PC-3 (cell line): Measurements from ENCODE around the gene FCAMR.

Source experiments
- CTCF ChIP-seq: fragments of 300-600 bp; sonication (generic); conservative IDR thresholded peaks from 2 replicates; pipeline ENCODE4 v1.5.1; 2017; ENCODE audit warnings: antibody characterized with exemption, low read depth, mild to moderate bottlenecking, low read length
- EZH2 ChIP-seq: fragments of 300-600 bp; sonication (generic); IDR thresholded peaks from one replicate; pipeline ENCODE4 v1.6.1; 2017; ENCODE audit warnings: antibody characterized with exemption, mild to moderate bottlenecking, low read length; ENCODE audit not compliant: unreplicated experiment
- EZH2phosphoT487 ChIP-seq: fragments of 300-600 bp; sonication (generic); IDR thresholded peaks from 2 replicates; pipeline ENCODE4 v1.6.1; 2018; ENCODE audit warnings: mild to moderate bottlenecking, antibody characterized with exemption, low read length, borderline replicate concordance

DNA sequence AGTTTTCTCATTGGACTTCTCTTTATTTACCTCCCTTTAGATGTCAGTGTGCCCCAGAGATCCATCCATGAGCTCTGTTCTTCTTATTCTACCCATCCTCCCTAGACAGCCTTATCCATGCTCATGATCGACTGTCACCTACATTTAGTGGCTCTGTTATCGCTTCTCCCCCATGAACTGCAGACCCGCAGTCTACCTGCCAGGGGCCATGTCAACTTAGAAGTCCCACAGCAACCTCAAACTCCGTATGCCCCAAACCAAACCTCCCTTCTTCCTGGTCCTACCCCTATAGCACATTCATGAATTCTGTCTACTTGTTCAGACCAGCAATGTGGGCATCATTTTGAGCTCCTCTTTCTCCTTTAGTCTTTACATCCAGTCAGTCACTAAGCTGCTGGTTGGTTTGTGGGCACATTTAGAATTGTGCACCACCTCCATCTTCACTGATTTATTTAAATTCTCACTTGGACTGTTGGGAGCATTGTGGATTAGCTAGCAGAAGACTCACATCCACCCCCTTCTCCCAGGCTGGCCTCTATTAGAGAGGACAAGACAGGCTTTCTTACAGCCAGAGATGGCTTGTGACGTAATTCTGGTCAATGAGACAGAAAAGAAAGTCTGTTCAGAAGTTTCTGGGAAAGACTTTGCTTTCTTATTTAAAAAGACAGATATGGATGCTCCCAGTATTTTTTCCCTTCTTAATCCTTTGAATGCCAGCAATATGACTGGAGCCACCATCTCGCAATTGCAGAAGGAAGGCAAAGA, 43.2 kb upstream of the FCAMR start:
- TF ChIP-seq CTCF (no peak), EZH2phosphoT487 (no peak), EZH2 (no peak)
